ENCODE results near the gene ARHGAP20.

DNA sequence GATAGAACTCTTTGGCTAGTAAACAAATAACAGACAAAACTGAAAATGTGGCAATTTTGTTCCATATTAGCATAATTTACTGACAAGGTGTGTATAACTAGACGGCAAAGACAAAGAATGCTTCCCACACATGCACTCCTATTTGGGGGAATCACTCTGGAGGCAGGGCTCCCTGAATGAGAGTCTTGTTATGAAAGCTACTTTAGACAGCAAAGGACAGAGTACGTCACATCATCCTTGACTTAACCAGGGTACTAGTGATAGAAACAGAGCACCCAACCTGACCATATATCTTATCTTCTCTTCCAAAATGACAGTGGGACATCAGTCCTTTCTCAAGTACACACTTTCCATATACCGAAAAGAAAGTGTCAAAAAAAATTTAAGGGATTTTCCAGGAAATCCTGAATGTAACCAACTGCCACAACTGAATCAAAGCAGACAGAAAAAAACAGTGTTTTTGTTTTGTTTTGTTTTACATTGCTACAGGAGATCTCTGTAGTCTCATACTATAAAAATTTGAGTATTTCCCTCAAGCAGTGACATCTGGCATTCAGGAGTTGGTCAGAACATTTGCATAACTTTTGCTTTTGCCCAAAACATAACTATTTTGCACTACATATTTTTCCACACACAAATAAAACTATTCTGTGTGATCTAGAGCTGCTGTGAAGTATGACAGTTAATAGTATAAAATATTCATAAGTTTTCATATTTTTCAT, 98.9 kb downstream of the ARHGAP20 start:
- TF ChIP-seq GLIS3 (CRISPR knock-in tag; IDR thresholded peaks at IDR 0.05) (no peak), ZFP30 (CRISPR knock-in tag; IDR thresholded peaks at IDR 0.05) (no peak)

Data from SK-N-SH treated with all-trans-retinoic acid at 6 μM for 48 hours (cell line).